Measurements from ENCODE around the gene ZNF267. TPM values are rescaled to one million over a fixed set of nuclear protein-coding genes. Genes with fewer than 3 reads are reported as not detected.

ZNF267 gene
- total RNA-seq, 1 experiment from 2014 or later, result 24.2 TPM

- peaks cover 3% of the 10 kb centered on the region; the same call in 1 of the 2 replicates for H3K36me3 ChIP-seq (ENCODE audit: control insufficient read depth, insufficient read depth, low read length)
- in situ Hi-C loops (cut with HindIII; ENCODE audit: low pct_unique_long_range_greater_than_20kb, low sequenced_read_pairs), result no loop called here
Observed at GRCh38 chr16:31875112-31875803, 1.7 kb downstream of the ZNF267 start.

GRCh38 chr16:31875928-31876547 is 2.4 kb downstream of the ZNF267 start:
- no peak for DNase-seq (ENCODE audit: low read depth, low spot score)
- Histone ChIP-seq H3K27ac (ENCODE audit: low read length) (no peak overlapping the region), H3K27me3 (ENCODE audit: control insufficient read depth, insufficient read depth, low read length) (no peaks in the 10 kb centered on the region), H3K4me1 (ENCODE audit: control insufficient read depth, insufficient read depth, low read length) (peaks cover 26% of the 10 kb centered on the region), H3K4me3 (ENCODE audit: low read depth in 2 of 2, low read length in 2 of 2) (no peak overlapping the region; a peak in 1 of 4 replicates), H3K9me3 (ENCODE audit: control insufficient read depth, insufficient read depth, low read depth, low read length) (peaks cover 38% of the 10 kb centered on the region; the same call in 1 of the 2 replicates), H3K36me3 (ENCODE audit: control insufficient read depth, insufficient read depth, low read length) (peaks cover 3% of the 10 kb centered on the region)
- no peak for ATAC-seq
- intact Hi-C loops (cut with micrococcal nuclease; ENCODE audit: unreplicated experiment) (no loop called here), in situ Hi-C loops (cut with HindIII; ENCODE audit: low pct_unique_long_range_greater_than_20kb, low sequenced_read_pairs) (no loop called here)
- ChIA-PET CTCF (no interaction called here), POLR2A (no interaction called here)
- BruUV-seq (replicated peaks), result no TSS peak
- TF ChIP-seq CTCF (IDR thresholded peaks at IDR 0.05) (no peak), TCF7L2 (IDR thresholded peaks at IDR 0.05; ENCODE audit: low read depth, low read length) (no peak), POLR2AphosphoS5 (IDR thresholded peaks at IDR 0.05; ENCODE audit: low read depth, low read length) (no peak), SIN3A (IDR thresholded peaks at IDR 0.05; ENCODE audit: borderline replicate concordance, insufficient read depth, low read depth, low read length) (no peak), REST (IDR thresholded peaks at IDR 0.05; ENCODE audit: insufficient read depth in 1 of 2, low read depth in 2 of 2, low read length in 1 of 2) (no peak)

More at GRCh38 chr16:31875112-31875803, 1.7 kb downstream of the ZNF267 start:
- intact Hi-C loops (cut with micrococcal nuclease; ENCODE audit: unreplicated experiment), result no loop called here
- no TSS peak for BruUV-seq (replicated peaks)
- ChIA-PET CTCF (no interaction called here), POLR2A (no interaction called here)
- DNase-seq (ENCODE audit: low read depth, low spot score) (no peak), ATAC-seq (no peak)
- H3K27me3 ChIP-seq (ENCODE audit: control insufficient read depth, insufficient read depth, low read length), result no peaks in the 10 kb centered on the region
- H3K4me1 ChIP-seq (ENCODE audit: control insufficient read depth, insufficient read depth, low read length), result peaks cover 24% of the 10 kb centered on the region
- TF ChIP-seq CTCF (IDR thresholded peaks at IDR 0.05) (no peak), POLR2AphosphoS5 (IDR thresholded peaks at IDR 0.05; ENCODE audit: low read depth, low read length) (no peak), REST (IDR thresholded peaks at IDR 0.05; ENCODE audit: insufficient read depth in 1 of 2, low read depth in 2 of 2, low read length in 1 of 2) (no peak)
- peak overlapping the region; percentile 97 for H3K27ac ChIP-seq (ENCODE audit: low read length)
- H3K4me3 ChIP-seq (ENCODE audit: low read depth in 2 of 2, low read length in 2 of 2), result peak overlapping the region; percentile 77 to 99
- H3K9me3 ChIP-seq (ENCODE audit: control insufficient read depth, insufficient read depth, low read depth, low read length), result peaks cover 33% of the 10 kb centered on the region; the same call in 1 of the 2 replicates
